Measurements from ENCODE around the gene KITLG. TPM values are rescaled to one million over a fixed set of nuclear protein-coding genes. Genes with fewer than 3 reads are reported as not detected.

KITLG gene
- total RNA-seq, 1 experiment from 2014 or later = 570 TPM

DNA sequence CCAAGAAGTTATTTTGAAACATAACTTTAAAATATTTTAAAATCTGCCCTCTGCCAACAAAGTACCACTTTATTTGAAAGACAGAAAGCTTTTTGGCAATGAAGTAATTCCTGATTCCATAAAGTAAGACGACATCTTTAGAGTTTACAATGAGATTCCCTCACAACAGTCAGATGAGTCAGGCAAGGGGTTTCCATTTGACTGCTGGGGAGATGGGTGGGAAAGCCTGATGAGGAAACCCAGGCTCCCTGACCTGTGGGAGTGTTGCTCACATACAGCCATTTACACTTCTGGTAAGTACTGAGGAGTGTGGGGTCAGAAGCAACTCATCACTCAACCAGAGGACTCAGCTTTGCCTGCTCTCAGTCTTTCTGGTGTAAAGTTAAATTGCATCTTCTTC, 10.2 kb downstream of the KITLG start (continued):
- TF ChIP-seq, protein P1, sequence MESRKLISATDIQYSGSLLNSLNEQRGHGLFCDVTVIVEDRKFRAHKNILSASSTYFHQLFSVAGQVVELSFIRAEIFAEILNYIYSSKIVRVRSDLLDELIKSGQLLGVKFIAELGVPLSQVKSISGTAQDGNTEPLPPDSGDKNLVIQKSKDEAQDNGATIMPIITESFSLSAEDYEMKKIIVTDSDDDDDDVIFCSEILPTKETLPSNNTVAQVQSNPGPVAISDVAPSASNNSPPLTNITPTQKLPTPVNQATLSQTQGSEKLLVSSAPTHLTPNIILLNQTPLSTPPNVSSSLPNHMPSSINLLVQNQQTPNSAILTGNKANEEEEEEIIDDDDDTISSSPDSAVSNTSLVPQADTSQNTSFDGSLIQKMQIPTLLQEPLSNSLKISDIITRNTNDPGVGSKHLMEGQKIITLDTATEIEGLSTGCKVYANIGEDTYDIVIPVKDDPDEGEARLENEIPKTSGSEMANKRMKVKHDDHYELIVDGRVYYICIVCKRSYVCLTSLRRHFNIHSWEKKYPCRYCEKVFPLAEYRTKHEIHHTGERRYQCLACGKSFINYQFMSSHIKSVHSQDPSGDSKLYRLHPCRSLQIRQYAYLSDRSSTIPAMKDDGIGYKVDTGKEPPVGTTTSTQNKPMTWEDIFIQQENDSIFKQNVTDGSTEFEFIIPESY (IDR thresholded peaks at IDR 0.05; ENCODE audit: extremely low read depth, insufficient replicate concordance, low read length) = no peak
- TF ChIP-seq EGR1 (IDR thresholded peaks at IDR 0.05; ENCODE audit: low read depth) = no peak

DNA sequence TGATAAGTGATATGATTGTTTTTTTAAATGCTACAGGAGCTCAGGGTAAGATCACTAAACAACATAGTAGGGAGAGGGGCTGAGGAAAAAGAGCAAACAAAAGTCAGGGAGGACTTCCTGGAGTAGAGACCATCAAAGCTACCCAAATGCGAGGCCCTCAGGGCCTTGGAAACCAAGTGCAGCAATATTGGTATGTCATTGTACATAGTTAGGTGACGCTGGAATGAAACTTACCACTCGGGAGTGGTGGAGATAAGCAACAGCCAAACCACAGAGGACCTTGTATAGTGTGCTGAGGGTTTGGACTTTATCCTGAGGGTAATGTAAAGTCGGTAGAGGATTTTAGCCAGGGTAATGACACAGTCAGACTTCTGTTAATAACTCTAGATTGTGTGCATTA, 13.8 kb downstream of the KITLG start:
- DNase-seq (ENCODE audit: low read depth, low spot score) = no peak
- peaks cover 67 to 99% of the 10 kb centered on the region in 2 experiments for H3K4me1 ChIP-seq (ENCODE audit: control insufficient read depth in 1 of 2, insufficient read depth in 2 of 2, low read length in 2 of 2)
- no peak overlapping the region for H3K4me3 ChIP-seq (replicated peaks in 1 of 2; ENCODE audit: low read depth in 1 of 2, low read length in 2 of 2)
- intact Hi-C loops (cut with micrococcal nuclease) = no loop called here
- peaks cover 100% of the 10 kb centered on the region for H3K79me2 ChIP-seq (ENCODE audit: insufficient read depth, low read length)
- CTCF ChIA-PET = interaction anchor here (2.2 kb wide), 1 partner anchor 12 kb away, joined by 5 read pairs; no protein-coding TSS in a partner anchor
- POLR2A ChIA-PET = interaction anchor here (0.9 to 2.0 kb wide), 2 partner anchors 13 to 379 kb away, joined by 4 to 6 read pairs; partner anchors contain the start of gene KITLG
- H3K9me2 ChIP-seq (ENCODE audit: insufficient read depth) = no peaks in the 10 kb centered on the region
- ATAC-seq = no peak
- peaks cover 9 to 46% of the 10 kb centered on the region in 2 experiments; a peak in 2 of 4 replicates for H3K36me3 ChIP-seq (ENCODE audit: control insufficient read depth in 1 of 2, insufficient read depth in 2 of 2, low read length in 2 of 2)
- H3K27me3 ChIP-seq (ENCODE audit: insufficient read depth, low read length) = no peaks in the 10 kb centered on the region
- H2AFZ ChIP-seq (ENCODE audit: low read depth, low read length, poor library complexity, severe bottlenecking) = no peak overlapping the region
- H3K9me3 ChIP-seq (ENCODE audit: control insufficient read depth in 1 of 2, insufficient read depth in 1 of 2, low read depth in 1 of 2, low read length in 2 of 2) = no peaks in the 10 kb centered on the region
- H3K9ac ChIP-seq (ENCODE audit: low read length) = no peak overlapping the region
- no TSS peak for BruUV-seq (replicated peaks)
- H4K20me1 ChIP-seq (ENCODE audit: insufficient read depth) = peaks cover 92% of the 10 kb centered on the region
- peak; percentile 27 for TF ChIP-seq POLR2AphosphoS5 (IDR thresholded peaks at IDR 0.05; ENCODE audit: low read depth, low read length)
- TF ChIP-seq, protein P2, sequence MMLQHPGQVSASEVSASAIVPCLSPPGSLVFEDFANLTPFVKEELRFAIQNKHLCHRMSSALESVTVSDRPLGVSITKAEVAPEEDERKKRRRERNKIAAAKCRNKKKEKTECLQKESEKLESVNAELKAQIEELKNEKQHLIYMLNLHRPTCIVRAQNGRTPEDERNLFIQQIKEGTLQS (IDR thresholded peaks at IDR 0.05) = no peak
- peak overlapping the region; percentile 4; the same call in 1 of the 2 replicates for H3K27ac ChIP-seq (ENCODE audit: low read depth, low read length)
- RAD21 ChIA-PET (ENCODE audit: low non-redundant PET in 1 of 2, low total read pairs in 2 of 2, uncharacterized antibody in 2 of 2, unreplicated experiment in 2 of 2) = no interaction called here
- peak overlapping the region; percentile 12; the same call in 1 of the 2 replicates for H3K4me2 ChIP-seq (ENCODE audit: low read length)

Measured in HCT116 (cell line).